ENCODE data around the gene EIF4E3.

The EIF4E3 gene

DNA sequence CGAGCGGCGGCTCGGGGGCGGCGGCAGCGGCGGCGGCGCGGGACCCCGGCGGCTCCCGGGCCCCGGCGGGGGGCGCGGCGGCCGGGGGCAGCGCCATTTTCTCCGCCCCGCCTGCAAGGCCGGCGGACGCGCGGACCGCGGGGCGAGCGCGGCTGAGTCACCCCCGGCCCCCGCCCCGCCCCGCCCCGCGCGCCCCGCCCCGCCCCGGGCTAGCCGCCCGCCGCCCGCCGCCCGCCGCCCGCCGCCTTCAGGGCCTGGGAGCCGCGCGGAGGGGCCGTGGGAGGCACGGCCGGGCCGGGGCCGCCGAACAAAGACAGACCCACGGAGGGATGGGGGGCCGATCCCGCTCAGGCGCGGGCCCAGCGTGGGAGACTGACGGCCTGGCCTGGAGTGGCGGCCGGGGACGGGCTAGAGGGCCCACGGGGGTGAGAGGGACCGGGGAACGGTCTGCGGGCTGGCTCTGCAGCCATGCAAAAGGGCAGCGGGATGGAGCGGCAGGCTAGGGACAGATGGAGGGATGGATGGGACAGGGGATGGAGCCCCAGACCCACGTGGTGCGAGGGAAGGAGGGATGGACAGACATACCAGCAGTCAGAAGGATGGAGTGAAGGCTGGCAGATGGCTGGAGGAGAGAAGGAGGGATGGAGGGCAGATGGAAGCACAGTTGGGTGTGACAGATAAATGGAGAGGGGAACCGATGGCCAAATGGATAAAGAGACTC lies at the start of gene EIF4E3:
TSS of gene EIF4E3 (minus strand) at position 132 of the 721 bp plus-strand sequence. CDS start at position 97, 35 bp downstream.
- no peak for DNase-seq (ENCODE audit: low read depth)

DNA sequence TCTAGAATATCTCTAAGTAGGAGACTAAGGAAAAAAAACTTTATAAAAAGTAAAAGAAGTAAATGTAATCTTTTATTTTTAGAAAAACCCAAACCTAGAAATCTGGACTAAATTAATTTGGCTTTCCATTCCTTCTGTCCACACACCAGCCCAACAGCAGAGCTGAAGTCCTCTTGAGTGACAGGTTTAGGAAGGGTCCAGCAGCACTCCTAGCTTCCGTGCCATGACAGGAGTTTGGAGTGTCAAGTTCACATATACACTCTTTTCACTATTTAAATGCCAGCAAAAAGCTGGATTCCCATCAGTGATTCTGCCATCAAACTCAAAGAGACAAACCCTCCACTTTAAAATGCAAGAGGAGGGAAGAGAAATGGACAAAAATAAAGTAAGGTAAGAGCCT lies 46.7 kb upstream of the EIF4E3 start:
- no peak for DNase-seq (ENCODE audit: low read depth)

DNA sequence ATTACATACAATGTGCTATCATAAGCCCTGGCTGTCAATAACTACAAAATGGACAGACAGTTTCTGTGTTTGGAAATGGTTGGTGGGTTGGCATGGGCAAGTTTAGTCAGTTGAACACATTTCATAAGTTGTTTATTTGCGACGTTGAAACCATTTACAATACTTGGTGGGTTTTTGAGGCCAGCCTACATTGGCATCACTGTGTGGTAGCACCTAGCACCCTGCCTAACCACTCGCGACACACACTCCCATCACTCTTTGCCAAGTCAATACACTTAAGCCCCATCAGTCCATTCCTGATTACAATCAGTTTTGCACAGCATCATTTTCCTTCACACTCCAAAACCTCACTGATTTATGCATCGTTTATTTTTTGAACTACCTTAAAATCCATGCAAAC lies 45.9 kb upstream of the EIF4E3 start:
- DNase-seq (ENCODE audit: low read depth): no peak

DNA sequence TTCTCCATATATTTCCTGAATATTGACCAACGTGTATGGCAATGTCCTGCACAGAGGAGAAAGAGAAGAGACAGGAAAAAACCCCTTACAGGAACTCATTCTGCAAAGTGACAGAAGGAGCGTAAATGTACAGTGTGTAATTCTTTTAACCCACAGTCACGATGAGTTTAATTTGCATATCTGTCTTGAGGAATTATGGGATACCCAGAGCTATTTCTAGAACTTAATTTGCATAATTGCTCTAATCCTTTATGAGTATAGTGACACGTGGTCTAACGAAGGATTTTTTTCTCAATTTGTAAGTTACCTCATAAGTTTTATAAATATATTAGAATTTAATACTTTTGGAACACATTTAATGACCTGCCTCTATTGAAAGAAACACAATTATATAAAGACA lies 38.2 kb upstream of the EIF4E3 start:
- DNase-seq (ENCODE audit: low read depth): no peak

DNA sequence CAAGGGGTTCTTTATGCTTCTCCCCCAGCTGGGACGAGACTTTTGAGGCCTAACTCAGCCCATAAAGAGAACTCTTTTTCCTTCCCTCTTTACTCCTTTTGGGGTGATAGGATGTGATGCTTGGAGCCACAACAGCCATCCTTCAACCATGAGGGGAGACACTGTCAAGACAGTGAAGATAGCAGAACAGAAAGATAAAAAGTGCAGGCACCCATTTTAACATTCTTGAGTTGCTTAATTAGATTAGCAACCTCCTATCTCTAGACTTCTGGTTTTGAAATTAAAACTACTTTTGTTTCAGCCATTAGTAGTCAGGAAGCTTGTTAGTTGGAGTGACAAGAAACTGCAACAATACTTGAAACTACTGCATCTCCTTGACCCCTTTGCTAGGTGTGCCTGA lies 34.9 kb upstream of the EIF4E3 start:
- DNase-seq (ENCODE audit: low read depth): no peak

DNA sequence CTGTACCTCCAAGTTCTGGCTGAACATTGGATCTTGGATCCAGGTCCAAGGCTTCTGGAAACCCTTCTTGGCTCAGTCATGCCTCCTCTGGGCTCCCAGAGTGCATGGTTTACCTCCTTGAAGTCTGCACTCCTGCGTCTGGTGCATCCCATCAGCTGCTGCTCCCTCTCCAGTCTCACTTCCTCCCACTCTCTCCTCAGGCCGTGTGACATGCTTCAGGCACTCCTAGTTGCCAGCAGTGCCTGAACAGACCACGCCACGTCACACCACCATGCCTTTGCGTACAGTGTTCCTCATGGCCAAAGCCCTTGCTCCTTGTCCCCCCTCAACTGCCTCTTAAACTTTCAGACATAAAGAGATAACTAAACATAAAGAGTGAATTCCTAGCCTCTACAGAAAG lies 34.2 kb upstream of the EIF4E3 start:
- DNase-seq (ENCODE audit: low read depth): no peak

DNA sequence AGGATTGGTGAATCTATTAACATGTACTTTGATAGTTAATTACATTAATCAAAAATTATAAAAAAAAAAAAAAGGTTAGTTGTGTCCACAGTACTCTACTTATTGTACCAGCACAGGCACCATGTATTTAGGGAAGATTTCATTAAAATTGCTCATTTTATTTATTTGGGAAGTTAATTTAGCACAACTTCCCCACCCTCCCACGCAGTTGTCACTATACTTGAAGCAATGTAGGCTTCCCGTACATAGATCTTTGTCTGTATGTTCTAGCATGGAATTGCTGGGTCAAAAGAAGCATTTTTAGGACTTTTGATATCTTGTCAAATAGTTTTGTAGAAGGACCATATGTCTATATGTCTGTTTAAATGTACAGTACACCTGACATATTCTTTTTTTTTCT lies 32.9 kb upstream of the EIF4E3 start:
- DNase-seq (ENCODE audit: low read depth): no peak

DNA sequence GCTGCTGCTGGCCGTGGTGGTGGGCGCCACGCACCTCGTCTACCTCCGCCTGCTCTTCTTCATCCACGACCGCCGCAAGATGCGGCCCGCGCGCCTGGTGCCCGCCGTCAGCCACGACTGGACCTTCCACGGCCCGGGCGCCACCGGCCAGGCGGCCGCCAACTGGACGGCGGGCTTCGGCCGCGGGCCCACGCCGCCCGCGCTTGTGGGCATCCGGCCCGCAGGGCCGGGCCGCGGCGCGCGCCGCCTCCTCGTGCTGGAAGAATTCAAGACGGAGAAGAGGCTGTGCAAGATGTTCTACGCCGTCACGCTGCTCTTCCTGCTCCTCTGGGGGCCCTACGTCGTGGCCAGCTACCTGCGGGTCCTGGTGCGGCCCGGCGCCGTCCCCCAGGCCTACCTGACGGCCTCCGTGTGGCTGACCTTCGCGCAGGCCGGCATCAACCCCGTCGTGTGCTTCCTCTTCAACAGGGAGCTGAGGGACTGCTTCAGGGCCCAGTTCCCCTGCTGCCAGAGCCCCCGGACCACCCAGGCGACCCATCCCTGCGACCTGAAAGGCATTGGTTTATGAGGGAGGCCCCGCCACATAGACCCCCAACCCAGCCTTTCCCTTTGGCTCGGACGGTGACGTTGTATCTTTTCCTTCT lies 29.5 kb upstream of the EIF4E3 start:
- DNase-seq (ENCODE audit: low read depth): no peak

DNA sequence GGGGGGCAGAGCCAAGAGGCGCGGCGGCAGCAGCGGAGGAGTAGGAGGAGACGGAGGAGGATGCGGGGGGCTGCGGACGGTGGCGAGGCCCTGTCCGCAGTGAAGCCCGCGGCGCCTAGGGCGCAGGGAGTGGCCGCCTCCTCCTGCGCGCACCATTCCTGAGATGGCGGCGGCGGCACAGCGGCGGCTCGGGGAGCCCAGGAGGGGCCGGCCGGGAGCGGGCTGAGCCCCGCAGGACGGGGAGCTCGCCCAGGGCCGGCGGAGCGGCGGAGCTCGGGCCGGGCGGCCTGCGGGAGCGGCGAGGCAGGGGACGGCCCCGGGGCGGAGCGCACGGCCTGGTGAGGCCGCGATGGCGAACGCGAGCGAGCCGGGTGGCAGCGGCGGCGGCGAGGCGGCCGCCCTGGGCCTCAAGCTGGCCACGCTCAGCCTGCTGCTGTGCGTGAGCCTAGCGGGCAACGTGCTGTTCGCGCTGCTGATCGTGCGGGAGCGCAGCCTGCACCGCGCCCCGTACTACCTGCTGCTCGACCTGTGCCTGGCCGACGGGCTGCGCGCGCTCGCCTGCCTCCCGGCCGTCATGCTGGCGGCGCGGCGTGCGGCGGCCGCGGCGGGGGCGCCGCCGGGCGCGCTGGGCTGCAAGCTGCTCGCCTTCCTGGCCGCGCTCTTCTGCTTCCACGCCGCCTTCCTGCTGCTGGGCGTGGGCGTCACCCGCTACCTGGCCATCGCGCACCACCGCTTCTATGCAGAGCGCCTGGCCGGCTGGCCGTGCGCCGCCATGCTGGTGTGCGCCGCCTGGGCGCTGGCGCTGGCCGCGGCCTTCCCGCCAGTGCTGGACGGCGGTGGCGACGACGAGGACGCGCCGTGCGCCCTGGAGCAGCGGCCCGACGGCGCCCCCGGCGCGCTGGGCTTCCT lies 28.8 kb upstream of the EIF4E3 start, which contains the start of gene GPR27:
TSS of gene GPR27 (plus strand) at position 155 of the 909 bp plus-strand sequence. CDS start at position 350, 195 bp downstream.
- DNase-seq (ENCODE audit: low read depth): no peak

DNA sequence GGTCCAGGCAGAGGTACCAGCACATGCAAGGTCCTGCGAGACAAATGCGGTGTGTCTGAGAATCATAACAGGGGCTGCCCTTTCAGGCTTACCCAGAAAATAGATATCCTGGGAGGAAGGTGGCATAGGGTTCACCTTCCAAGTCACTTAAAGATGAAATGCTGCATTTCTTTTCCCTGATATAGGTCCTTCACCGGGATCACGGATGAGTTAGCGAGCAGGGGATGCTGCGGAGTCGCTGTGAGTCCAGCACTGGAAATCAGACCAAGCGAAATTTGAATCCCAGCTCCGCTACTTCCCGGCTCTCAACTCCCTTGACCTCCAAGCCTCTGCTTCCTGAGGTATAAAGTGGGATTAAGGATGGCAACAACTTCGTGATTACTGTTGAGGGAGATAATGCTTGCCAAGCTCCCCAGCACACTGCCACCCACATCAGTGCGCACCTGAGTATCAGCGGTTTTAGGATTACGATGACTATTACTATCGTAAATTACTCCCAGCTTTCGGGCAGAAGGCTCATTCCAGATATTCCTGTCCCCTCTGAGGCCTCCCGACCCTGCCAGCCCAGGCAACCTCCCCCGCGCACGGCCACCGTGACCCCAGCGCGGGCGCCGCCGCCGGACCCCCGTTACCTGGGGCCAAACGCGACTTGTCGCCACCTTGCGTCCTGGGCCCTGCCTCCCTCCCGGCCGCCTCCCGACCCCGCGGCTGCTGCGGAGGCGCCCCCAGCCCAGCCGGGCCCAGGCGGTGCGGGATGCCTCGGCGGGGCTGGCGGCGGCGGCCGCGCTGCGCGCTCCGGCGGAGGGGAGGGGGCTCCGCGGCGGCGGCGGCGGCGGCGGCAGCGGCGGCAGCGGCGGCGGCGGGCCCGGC lies 27.9 kb upstream of the EIF4E3 start:
- DNase-seq (ENCODE audit: low read depth): no peak

DNA sequence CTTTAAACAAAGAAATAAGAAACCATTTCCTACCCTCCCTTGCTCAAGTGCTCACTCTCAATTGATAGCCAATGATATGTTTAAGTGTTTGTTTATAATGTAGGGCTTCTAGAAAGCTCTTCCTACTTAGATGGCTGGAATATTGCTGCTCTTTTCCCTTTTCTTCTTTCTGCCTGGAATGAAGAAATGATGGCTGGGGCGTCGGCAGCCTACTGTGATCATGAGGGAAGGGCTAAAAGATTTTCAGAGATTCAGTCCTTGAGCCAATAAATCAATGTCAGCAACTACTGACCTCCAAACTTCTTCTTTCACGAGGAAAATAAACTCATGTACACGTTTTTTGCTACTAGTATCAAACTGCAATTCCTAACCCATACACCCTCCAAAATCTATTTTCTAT lies 26.4 kb upstream of the EIF4E3 start:
- no peak for DNase-seq (ENCODE audit: low read depth)

DNA sequence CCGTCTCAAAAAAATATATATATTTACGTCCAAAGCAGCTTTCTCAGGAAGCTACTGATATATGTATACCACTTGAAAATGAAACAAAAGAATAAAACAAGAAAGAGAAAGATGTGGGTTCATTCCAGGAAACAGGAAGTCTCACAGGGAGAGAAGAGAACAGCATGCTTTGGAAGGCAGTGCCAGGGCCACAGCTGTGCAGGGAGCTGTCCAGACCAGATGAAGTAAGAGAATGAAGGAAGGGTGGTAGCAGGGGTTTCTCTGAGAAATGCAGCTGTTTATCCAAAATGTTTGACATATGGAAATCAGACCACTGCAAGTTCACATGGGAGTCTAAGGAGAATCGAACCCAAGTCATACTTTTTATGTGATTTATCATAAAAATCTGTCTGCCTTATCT lies 19.5 kb upstream of the EIF4E3 start:
- DNase-seq (ENCODE audit: low read depth): no peak

DNA sequence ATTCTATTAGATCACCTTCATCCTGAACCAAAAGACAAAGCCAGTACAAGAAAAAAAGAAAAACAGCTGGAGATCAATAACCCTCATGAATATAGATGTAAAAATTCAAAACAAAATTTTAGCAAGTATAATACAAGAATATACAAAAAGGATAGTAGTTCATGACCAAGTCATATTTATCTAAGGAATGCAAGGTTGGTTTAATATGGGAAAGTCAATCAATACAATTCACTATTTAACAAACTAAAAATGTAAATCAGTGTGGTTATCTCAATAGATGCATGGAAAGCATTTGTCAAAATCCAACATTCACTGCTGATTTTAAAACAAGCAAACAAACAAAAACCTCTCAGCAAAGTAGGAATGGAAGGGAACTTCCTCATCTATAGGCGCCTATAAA lies 17.4 kb upstream of the EIF4E3 start:
- DNase-seq (ENCODE audit: low read depth): no peak

DNA sequence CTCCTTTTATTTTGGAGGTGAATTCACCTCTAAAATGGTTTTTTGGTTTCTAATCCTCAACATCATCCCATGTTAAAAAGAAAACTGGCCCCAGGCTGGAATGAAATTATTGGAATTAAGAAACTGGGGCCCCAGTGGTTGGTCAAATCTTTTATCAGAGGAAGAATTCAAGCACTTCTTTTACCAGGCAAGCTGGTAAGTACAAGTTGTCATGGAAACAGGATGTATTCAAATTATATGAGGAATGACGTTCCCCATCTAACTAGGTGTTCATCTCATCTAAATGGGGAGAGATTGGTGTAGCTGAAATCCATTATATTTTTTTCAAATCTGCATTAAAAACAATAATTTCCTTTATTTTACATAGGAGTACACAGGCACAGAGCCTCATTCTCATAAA lies 9.7 kb upstream of the EIF4E3 start:
- DNase-seq (ENCODE audit: low read depth): no peak

DNA sequence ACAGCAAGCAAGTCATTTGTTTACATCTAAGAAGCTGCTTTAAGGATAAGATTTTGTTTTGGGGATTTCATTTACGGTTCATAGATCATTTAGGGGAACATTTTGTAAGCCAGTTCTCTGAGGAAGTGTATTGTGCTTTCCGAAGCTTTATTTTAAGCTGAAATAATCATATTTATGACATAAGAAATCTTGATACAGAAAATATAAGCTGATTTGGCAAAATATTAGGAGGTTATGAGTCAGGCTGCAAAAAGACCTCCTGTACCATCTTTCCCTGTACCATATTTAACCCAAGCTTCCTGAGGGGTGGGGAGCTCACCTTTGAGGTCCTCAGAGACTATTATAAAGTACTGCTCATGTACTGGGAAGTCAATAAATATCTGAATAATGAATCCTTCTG lies 8.1 kb upstream of the EIF4E3 start:
- DNase-seq (ENCODE audit: low read depth): no peak

DNA sequence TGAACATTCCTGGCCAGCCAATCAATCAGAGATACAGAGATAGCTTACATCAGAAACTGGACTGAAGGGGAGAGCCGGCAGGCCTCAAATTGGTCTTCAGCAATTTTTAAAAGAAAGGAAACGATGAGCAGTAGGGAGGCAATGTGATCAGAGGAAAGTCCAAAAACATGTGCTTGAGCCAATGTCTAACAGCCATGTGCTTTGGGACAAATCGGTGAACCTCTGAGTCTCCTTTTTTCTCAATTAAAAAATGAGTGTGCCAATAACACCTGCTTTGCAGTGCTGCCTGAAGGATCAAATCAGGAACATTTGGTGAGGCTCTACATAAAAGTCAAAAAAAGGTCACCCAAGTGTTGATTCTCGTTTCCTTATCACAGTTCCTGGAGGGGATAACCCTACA lies 7.4 kb upstream of the EIF4E3 start:
- no peak for DNase-seq (ENCODE audit: low read depth)

DNA sequence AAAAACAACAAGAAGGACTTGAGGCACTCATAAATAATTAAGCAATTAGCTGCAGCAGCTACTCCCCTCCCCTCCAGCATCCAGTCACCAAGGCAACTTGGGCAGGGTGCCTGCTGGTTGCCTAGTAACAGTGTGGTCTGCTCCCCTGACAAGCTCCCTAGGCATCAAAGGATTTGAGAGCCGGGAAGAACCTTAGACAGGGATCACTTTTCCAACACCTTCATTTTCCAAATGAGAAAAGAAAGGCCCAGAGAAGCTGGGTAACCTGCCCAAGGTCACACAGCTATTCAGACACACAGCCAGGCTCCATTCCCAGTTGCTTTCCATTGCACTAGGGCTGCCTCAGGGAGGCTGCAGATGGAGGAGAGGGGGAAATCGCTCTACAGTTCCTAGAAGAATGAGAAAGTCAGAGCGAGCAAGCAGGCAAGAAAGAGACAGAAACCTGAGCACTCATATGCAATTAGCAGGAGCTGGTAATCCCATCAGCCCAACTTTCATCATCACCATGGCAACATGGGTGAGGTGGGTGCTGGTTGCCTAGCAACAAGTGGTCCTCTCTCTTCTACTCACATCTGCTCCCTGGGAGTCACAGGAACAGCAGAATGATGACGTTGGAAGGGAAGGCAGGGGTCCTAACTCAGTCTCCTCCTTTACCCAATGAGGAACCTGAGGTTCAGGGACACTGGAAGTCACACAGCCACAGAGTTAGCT lies 3.6 kb upstream of the EIF4E3 start:
- no peak for DNase-seq (ENCODE audit: low read depth)

DNA sequence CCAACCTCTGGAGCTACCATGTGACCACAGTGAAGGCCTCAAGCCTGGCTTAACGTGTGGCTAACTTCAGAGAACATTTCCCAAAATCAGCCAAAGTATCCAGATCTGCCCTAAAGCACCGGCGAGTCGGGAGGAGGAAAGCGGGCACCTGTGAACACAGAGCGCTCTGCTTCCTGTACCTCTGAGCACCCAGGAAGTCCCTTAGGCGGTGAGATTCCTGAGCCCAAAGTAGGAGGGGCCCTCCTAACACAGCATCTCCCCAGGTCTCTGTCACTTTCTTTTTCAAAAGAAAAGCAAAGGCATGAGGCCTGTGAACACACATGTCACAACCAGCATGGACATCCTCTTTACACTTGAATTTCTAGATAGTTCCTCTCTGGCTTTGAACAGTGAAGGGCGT lies 944 bp upstream of the EIF4E3 start:
- no peak for DNase-seq (ENCODE audit: low read depth)

DNA sequence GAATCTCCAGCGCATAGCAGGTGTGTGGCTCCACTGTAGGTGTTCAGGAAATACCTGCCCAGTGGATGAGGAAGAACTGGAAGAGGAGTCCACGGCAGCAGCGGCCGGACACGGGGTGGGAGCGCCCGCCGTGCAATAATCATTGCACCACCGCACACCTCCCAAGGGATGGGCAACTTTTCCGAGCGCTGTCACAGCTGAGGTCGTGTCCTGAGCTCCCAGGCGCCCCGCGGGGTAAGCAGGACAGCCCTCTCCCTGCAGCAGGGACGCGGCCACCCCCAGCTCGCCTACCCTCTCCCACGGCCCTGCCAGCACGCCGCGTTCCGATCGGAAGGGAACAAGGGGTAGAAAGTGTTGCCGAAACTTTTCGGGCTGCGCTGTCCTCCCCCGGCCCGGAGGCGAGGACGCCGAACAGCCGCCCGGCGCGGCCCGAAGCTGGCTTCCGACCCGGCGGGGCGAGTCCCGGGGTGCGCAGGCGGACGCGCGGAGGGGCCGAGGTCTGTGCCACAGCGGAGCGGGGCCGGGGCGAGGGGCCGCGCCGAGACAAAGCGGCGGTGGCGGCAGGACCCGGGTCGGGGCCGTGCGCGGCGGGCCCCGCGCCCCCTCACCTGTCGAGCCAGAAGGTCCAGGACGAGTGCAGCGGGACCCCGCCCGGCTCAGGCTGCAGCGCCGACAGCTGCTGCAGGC lies 475 bp downstream of the EIF4E3 start:
- DNase-seq (ENCODE audit: low read depth): no peak

DNA sequence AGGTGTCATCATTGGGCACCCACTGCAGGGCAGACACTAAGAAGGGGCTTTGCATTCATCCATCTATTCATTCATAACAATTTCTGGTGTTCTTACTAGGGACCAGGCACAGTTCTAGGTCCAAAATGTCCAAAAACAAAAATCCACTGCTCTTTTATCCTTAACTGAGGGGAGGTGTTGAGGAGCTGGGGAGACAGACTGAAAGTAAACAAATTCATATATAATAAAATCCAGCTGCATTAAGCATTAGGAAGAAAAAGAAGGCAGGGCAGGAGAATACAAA lies 1.1 kb downstream of the EIF4E3 start:
- DNase-seq (ENCODE audit: low read depth): no peak

Measured in HS-5 (cell line).